Peyer's patch (tissue), 4 donors: ENCODE data around the gene KCTD11.

Experiments
- CTCF ChIP-seq, 6 experiments: fragments of 450-650 bp in 4 of 6; fragments of 200-600 bp in 2 of 6; sonication (generic) in 1 of 6; IDR thresholded peaks; one replicate each; pipeline ENCODE4 v1.5.1; 2017 to 2019; ENCODE audit warnings: antibody characterized with exemption in 6 of 6, mild to moderate bottlenecking in 3 of 6, moderate library complexity in 1 of 6
- POLR2A ChIP-seq, 2 donors: fragments of 450-650 bp; IDR thresholded peaks; one replicate each; pipeline ENCODE4 v1.5.1; 2017; ENCODE audit warnings: antibody characterized with exemption in 2 of 2, mild to moderate bottlenecking in 2 of 2, moderate library complexity in 2 of 2

- peak in 1 of 6 experiments; percentile 15 for TF ChIP-seq CTCF (IDR thresholded peaks at IDR 0.05)
- no peak for TF ChIP-seq POLR2A (IDR thresholded peaks at IDR 0.05)
Measured at GRCh38 chr17:7403727-7403976, 51.7 kb downstream of the KCTD11 start.
